Kidney epithelial cell (primary cell): ENCODE results near the gene ALCAM. TPM values are rescaled to one million over a fixed set of nuclear protein-coding genes. Genes with fewer than 3 reads are reported as not detected.

ENCODE experiments used
- DNase-seq: peaks from one replicate; pipeline ENCODE4 v3.0.0-alpha.2; 2010; ENCODE audit warnings: low read depth
- H3K27me3 ChIP-seq: 2 replicates; pipeline ENCODE4 v1.6.0; 2011; ENCODE audit warnings: low read length; ENCODE audit not compliant: control insufficient read depth, insufficient read depth
- H3K36me3 ChIP-seq: 2 replicates; pipeline ENCODE4 v1.5.1; 2011; ENCODE audit warnings: low read length; ENCODE audit not compliant: control insufficient read depth, insufficient read depth
- H3K4me3 ChIP-seq: 2 replicates; pipeline ENCODE4 v1.5.1; 2011; ENCODE audit warnings: low read depth, mild to moderate bottlenecking, control low read depth, low read length
- total RNA-seq: library from RNA; depleted of rRNA; stranded (reverse); fragments of >200 nt; gene quantifications from 2 replicates; pipeline ENCODE4 v1.2.3, GENCODE V29; 2015
- TF ChIP-seq, protein P1 (sequence below): IDR thresholded peaks from 2 replicates; pipeline ENCODE4 v1.5.1; 2011; ENCODE audit warnings: mild to moderate bottlenecking, moderate library complexity, low read length, control low read depth, inconsistent platforms; ENCODE audit not compliant: insufficient read depth, poor library complexity, severe bottlenecking

Gene ALCAM
- total RNA-seq, 1 donor from 2014 or later = 82.3 TPM

DNA sequence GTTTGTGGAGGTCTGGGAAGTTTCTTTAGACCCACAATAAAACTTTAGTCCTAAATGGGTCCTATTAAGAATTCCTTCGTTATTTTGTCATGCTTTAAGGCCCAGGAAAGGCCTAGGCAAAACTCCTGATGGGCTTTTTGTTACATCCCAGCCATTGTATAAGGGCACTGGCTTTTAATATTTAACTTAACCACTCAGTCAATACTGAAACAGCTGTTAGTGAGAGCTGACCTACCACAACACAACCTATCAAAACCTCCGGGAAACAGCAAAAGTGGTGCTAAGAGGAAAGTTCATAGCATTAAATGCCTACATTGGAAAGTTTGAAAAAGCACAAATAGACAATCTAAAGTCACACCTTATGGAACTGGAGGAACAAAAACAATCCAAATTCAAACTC is 39.6 kb downstream of the ALCAM start:
- TF ChIP-seq, protein P1, sequence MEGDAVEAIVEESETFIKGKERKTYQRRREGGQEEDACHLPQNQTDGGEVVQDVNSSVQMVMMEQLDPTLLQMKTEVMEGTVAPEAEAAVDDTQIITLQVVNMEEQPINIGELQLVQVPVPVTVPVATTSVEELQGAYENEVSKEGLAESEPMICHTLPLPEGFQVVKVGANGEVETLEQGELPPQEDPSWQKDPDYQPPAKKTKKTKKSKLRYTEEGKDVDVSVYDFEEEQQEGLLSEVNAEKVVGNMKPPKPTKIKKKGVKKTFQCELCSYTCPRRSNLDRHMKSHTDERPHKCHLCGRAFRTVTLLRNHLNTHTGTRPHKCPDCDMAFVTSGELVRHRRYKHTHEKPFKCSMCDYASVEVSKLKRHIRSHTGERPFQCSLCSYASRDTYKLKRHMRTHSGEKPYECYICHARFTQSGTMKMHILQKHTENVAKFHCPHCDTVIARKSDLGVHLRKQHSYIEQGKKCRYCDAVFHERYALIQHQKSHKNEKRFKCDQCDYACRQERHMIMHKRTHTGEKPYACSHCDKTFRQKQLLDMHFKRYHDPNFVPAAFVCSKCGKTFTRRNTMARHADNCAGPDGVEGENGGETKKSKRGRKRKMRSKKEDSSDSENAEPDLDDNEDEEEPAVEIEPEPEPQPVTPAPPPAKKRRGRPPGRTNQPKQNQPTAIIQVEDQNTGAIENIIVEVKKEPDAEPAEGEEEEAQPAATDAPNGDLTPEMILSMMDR = no peak
- H3K4me3 ChIP-seq = no peak overlapping the region
- DNase-seq = no peak
- H3K27me3 ChIP-seq = no peaks in the 10 kb centered on the region
- H3K36me3 ChIP-seq = peaks cover 3% of the 10 kb centered on the region

DNA sequence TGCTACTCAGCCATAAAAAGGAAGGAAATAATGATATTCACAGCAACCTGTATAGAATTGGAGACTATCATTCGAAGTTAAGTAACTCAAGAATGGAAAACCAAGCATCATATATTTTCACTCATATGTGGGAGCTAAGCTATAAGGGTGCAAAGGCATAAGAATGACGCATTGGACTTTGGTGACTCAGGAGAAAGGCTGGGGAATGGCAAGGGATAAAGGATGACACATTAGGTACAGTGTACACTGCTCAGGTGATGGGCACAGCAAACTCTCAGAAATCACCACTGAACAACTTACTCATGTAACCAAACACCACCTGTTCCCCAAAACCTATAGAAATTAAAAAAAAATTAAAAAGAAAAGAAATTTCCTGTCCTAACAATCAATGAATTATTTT is 42.7 kb downstream of the ALCAM start:
- TF ChIP-seq, protein P1 = no peak
- no peaks in the 10 kb centered on the region for H3K27me3 ChIP-seq
- DNase-seq = no peak
- H3K4me3 ChIP-seq = no peak overlapping the region
- no peaks in the 10 kb centered on the region for H3K36me3 ChIP-seq

- no peaks in the 10 kb centered on the region for H3K27me3 ChIP-seq
- no peak for DNase-seq
- no peaks in the 10 kb centered on the region for H3K36me3 ChIP-seq
- no peak overlapping the region for H3K4me3 ChIP-seq
- TF ChIP-seq, protein P1 = no peak
These were observed 46.7 kb downstream of the ALCAM start for GRCh38 chr3:105413343-105413887.

GRCh38 chr3:105414841-105415240 is 48.1 kb downstream of the ALCAM start:
- no peak overlapping the region for H3K4me3 ChIP-seq
- no peaks in the 10 kb centered on the region for H3K27me3 ChIP-seq
- TF ChIP-seq, protein P1 = no peak
- no peak for DNase-seq
- H3K36me3 ChIP-seq = no peaks in the 10 kb centered on the region

- TF ChIP-seq, protein P1 = no peak
- Histone ChIP-seq H3K36me3 (no peaks in the 10 kb centered on the region), H3K27me3 (no peaks in the 10 kb centered on the region), H3K4me3 (no peak overlapping the region)
- no peak for DNase-seq
These were observed 49.2 kb downstream of the ALCAM start for GRCh38 chr3:105415951-105416350.
